Stimulated activated naive B cell treated with anti-CD40 and anti-IgM and Interleukin-4, amounts not matched to agents 10 μg/mL and 1 μg/mL and 100 μg/mL, for 72 hours (primary cell): Measurements from ENCODE around the gene MYADML2.

Experiments used
- ATAC-seq, 2 donors: fragments of 150-1000 bp; cut with Tn5 transposase; replicated peaks; 2 replicates each; pipeline ENCODE4 v1.10.0; 2021; ENCODE audit warnings: moderate library complexity in 1 of 2
- DNase-seq: peaks from one replicate; pipeline ENCODE4 v3.0.0; 2021
- H3K27ac Mint-ChIP-seq: one replicate; pipeline ENCODE4 v1.8.0; 2022; ENCODE audit warnings: mild to moderate bottlenecking, mixed read lengths
- H3K27me3 Mint-ChIP-seq, 2 donors: one replicate each; pipeline ENCODE4 v1.8.0; 2022; ENCODE audit warnings: mixed read lengths in 2 of 2
- H3K36me3 Mint-ChIP-seq, 2 donors: one replicate each; pipeline ENCODE4 v1.8.0; 2022; ENCODE audit warnings: mixed read lengths in 2 of 2, mild to moderate bottlenecking in 1 of 2
- H3K4me1 Mint-ChIP-seq, 2 donors: one replicate each; pipeline ENCODE4 v1.8.0; 2022; ENCODE audit warnings: mixed read lengths in 2 of 2, mild to moderate bottlenecking in 1 of 2
- H3K4me3 Mint-ChIP-seq, 2 donors: one replicate each; pipeline ENCODE4 v1.8.0; 2022; ENCODE audit warnings: mild to moderate bottlenecking in 2 of 2, mixed read lengths in 2 of 2, moderate library complexity in 1 of 2
- H3K9me3 Mint-ChIP-seq, 2 donors: one replicate each; pipeline ENCODE4 v1.8.0; 2022; ENCODE audit warnings: mixed read lengths in 2 of 2, mild to moderate bottlenecking in 1 of 2

MYADML2 gene

DNA sequence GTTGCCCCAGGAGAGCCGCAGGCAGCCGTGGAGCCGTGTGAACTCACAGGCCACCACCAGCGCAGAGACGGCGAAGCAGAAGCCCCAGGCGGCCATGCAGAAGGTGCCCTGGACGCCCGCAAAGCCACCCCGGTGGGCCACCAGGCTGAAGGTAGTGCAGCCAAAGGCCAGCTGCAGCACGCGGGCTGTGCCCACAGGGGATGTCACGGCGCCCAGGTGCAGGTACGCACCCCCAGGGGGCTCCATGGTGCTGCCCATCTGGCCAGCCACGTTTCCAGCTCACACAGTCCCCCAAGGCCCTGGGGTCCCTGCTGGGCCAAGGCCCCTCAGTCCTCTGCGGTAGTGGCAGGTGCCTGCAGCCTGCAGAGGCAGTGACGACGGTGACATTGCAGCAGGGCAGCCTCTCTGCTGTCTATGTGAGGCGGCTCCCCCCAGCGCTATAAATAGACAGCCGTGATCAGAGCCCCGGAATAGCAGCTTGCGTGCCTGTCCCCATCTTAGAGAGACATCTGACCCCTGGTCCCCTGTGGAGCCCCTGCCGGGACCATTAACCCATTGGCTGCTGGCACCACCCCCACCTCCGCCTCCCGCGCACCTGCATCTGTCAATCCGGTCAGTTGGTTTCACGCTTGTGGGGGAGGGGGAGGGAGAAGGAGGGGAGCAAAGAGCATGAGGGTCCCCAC lies 5.4 kb downstream of the MYADML2 start:
- ATAC-seq (no peak), DNase-seq (no peak)
- Mint-ChIP-seq H3K4me3 (no peak overlapping the region), H3K27me3 (peaks cover 6 to 24% of the 10 kb centered on the region in 2 donors), H3K27ac (no peak overlapping the region), H3K4me1 (peaks cover 7 to 9% of the 10 kb centered on the region in 2 donors), H3K36me3 (no peaks in the 10 kb centered on the region), H3K9me3 (no peaks in the 10 kb centered on the region)

DNA sequence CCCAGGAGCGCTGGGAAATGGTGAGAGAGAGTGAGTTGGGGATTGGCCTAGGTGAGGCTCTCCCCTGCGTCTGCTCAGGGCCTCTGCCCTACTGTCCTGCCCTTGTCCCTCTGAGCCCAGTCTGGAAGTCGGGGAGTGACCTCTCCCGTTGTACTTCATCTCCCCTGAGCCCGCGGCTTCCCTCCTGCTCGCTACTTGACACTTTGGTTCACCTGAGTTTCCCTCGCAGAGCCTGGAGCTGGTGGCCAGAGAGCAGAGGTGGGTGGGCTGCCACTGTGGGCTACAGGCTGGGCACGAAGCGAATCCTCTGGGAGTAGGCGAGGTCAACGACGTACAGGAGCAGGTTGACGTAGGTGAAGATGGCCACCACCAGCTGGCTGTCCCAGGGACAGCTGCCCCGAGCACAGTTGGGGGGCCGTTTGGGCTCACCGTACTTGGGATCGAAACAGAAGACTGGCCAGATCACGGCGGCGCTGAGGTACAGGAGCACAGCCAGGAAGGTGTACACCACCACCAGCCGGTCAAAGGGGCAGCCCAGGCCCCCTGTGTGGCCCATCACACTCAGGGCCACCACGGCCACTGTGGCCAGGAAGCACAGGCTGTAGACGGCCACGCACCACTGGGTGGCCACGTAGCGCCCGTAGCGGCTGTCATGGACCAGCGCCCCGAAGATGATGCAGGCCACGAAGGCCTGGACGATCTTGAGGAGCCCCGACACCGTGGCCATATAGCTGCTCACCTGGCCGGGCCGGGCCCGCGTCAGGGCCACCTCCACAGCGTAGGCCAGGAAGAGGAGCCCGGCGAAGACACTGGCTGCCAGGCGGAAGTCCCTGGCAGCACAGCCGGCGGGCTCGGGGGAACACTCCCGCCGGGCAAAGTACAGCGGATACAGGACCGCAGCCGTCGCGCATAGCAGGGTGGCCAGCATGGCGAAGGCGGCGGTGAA lies 6.2 kb downstream of the MYADML2 start:
- peaks cover 10 to 17% of the 10 kb centered on the region in 2 donors for H3K4me1 Mint-ChIP-seq
- DNase-seq (no peak), ATAC-seq (no peak)
- peaks cover 6 to 24% of the 10 kb centered on the region in 2 donors for H3K27me3 Mint-ChIP-seq
- H3K4me3 Mint-ChIP-seq = no peak overlapping the region
- no peak overlapping the region for H3K27ac Mint-ChIP-seq
- H3K9me3 Mint-ChIP-seq = no peaks in the 10 kb centered on the region
- peaks cover 2 to 3% of the 10 kb centered on the region in 2 donors for H3K36me3 Mint-ChIP-seq

DNA sequence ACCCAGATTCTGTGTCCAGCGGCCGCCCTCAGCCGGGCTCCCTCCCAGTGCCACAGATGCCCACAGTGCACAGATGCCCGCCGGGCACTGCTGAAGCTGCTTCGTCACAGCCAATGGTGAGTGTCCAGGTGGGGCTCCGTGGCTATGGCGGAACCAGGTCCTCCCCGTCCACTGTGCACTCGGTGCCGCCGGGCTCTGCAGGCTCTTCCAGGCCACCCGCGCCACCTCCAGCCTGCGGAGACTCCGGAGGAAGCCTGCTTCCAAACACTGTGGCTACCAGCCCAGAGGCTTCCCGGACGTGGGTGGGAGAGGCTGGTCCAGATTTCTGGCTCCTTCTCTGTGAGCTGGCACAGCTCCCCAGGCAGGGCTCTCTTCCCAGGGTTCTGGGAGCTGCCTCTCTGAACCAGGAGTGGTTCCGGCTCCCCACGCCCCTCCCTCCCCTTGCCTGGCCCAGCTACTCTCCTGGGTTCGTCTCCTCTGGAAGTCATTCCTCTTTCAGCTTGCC lies 7.1 kb downstream of the MYADML2 start:
- Mint-ChIP-seq H3K27ac (no peak overlapping the region), H3K4me3 (no peak overlapping the region), H3K9me3 (no peaks in the 10 kb centered on the region), H3K27me3 (peaks cover 6 to 24% of the 10 kb centered on the region in 2 donors), H3K4me1 (peaks cover 14 to 23% of the 10 kb centered on the region in 2 donors), H3K36me3 (peaks cover 7 to 8% of the 10 kb centered on the region in 2 donors)
- ATAC-seq = no peak
- no peak for DNase-seq

DNA sequence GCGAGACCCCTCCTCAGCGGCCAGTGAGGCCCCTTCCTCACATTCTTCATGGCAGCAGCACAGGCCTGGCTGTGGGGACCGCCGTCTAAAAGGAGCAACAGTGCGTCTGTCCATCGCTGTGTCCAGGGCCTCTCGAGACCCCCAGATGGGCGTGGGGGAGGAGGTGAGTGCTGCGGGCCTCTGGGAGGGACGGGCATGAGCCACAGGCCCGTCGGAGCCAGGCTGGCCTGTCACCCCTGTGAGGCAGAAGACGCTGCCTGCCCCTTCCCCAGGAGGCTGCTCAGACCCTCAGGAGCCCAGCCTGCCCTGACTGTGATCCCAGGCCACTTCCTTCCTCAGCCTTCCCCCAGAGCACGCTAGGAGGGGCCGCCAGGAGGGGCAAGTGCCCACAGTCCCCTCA lies 7.8 kb downstream of the MYADML2 start:
- no peak for ATAC-seq

DNA sequence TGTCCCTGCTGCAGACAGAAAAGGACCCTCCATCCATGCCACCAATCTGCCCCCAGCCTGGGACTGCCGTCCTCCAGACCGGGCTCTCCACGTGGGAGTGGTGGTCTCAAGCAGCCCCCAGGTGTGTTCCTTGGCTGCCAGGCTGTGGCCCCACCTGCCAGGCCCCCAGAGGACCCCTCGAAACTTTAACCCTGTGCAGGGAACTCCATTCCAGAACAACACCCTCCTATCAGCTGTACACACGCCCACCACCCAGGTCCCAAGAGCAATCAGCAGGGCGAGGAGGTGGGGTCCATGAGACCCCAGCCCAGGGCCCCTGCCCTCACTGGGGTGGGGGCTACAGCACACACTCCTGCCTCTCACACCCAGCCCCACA lies 11.3 kb downstream of the MYADML2 start:
- Mint-ChIP-seq H3K4me3 (peak overlapping the region; percentile 65 to 87), H3K27ac (peak overlapping the region; percentile 31), H3K36me3 (peaks cover 22 to 34% of the 10 kb centered on the region in 2 donors), H3K27me3 (peaks cover 6 to 11% of the 10 kb centered on the region in 2 donors), H3K4me1 (peaks cover 20 to 32% of the 10 kb centered on the region in 2 donors), H3K9me3 (no peaks in the 10 kb centered on the region)
- no peak for DNase-seq
- no peak for ATAC-seq

More for the DNA sequence above, 7.8 kb downstream of the MYADML2 start:
- H3K4me1 Mint-ChIP-seq = peaks cover 16 to 27% of the 10 kb centered on the region in 2 donors
- H3K27me3 Mint-ChIP-seq = peaks cover 6 to 18% of the 10 kb centered on the region in 2 donors
- no peaks in the 10 kb centered on the region for H3K9me3 Mint-ChIP-seq
- H3K36me3 Mint-ChIP-seq = peaks cover 10 to 11% of the 10 kb centered on the region in 2 donors
- H3K4me3 Mint-ChIP-seq = no peak overlapping the region
- no peak overlapping the region for H3K27ac Mint-ChIP-seq
- no peak for DNase-seq

DNA sequence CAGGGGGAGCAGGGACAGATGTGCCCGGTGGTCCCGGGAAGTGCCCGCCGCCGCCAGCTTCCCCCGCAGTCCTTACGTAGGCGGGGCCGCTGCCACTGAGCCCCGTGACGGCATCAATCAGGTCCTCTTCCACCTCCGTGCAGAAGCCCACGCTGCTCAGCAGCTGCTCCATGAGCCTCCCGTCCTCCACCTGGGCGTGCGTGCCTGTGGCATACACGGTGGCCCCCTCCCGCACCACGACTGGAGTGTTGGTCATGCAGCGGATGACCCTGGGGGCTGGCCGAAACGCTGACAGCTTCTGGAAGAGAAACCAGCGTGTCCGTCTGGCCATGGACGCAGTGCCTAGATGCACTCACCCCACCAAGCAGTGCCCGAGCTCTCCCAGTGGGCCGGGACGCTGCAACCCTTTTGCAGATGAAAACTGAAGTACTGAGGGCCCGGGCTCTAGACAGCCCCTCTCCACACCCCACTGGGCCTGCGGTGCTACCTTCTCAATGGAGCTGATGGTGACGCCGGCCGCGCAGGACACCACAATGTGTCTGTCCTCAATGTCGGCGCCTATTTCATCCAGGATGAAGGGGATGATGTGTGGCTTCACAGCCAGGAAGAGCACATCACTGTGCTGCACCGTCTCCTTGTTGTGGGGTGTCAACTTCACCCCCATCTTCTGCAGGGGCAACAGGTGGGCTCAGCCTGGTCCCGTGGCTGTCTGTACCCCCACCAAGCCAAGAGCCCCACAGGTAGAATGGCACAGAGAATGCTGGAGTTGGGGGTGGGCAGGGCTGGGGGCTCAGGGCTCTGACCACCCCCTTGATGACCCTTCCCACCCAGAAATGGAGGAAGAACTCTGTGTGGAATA lies 12.0 kb downstream of the MYADML2 start:
- ATAC-seq (no peak), DNase-seq (no peak)
- Mint-ChIP-seq H3K27me3 (peaks cover under 1 to 8% of the 10 kb centered on the region in 2 donors), H3K4me3 (peak overlapping the region; percentile 65 to 87), H3K36me3 (peaks cover 23 to 35% of the 10 kb centered on the region in 2 donors), H3K27ac (peak overlapping the region; percentile 31), H3K9me3 (no peaks in the 10 kb centered on the region), H3K4me1 (peaks cover 21 to 38% of the 10 kb centered on the region in 2 donors)

DNA sequence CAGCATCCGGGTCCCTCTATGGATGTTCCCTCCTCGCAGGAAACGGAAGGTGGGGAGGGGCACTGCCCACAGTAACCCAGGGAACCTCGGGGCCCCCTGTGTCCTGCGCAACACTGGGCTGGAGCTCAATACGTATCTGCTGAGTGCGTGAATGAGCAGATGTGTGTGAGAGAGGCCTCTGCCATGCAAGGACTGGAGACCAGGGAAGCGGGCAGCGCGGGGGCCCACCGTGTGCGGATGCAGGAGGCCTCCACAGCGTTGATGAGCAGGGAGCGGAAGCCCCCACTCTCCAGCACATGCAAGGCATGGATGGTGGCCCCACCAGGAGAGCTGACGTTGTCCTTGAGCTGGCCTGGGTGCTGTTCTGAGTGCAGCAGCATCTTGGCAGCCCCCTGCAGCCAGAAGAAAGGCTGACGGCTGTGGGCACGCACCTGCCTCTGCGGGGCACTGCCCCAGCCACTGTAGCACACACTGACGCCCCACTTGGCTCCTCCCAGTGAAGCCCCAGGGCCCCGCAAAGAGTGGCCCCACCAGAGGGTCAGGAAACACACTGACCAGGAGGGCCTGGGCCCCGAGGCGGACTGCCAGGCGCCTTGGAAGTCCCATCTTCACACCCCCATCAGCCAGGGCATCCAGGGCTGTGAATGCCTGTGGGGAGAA lies 12.8 kb downstream of the MYADML2 start:
- ATAC-seq (no peak), DNase-seq (no peak)
- Mint-ChIP-seq H3K9me3 (no peaks in the 10 kb centered on the region), H3K27ac (no peak overlapping the region), H3K36me3 (peaks cover 26 to 38% of the 10 kb centered on the region in 2 donors), H3K4me3 (no peak overlapping the region), H3K27me3 (peaks cover 0 to 16% of the 10 kb centered on the region in 2 donors), H3K4me1 (peaks cover 21 to 40% of the 10 kb centered on the region in 2 donors)

DNA sequence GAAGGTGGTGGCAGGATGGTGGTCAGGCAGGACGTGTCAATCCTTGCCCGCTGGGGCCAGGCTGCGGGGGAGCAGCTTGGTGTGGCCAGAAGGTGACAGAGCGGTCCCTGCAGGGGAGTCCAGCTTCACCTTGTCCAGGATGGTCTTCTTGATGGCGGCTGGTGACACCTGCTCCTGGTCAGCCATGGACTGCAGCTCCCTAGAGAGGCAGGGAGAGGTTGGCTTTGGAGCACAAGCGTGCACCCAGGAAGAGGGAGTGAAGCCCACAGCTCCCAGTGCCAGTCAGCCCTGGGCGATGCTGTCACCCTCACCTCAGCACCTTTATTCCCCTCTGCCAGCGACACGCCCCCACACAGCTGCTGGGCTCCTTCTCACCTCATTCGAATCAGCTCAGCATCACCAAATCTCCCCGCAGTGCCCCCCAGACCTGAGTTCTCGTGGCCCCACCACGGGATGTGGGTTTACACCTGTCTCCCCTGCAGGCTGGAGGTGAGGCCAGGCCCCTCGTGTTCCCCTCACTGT lies 13.8 kb downstream of the MYADML2 start:
- H3K9me3 Mint-ChIP-seq = no peaks in the 10 kb centered on the region
- DNase-seq (no peak), ATAC-seq (no peak)
- H3K4me3 Mint-ChIP-seq = no peak overlapping the region
- peaks cover 27 to 48% of the 10 kb centered on the region in 2 donors for H3K4me1 Mint-ChIP-seq
- H3K36me3 Mint-ChIP-seq = peaks cover 26 to 38% of the 10 kb centered on the region in 2 donors
- no peak overlapping the region for H3K27ac Mint-ChIP-seq
- H3K27me3 Mint-ChIP-seq = peaks cover 4 to 21% of the 10 kb centered on the region in 2 donors

DNA sequence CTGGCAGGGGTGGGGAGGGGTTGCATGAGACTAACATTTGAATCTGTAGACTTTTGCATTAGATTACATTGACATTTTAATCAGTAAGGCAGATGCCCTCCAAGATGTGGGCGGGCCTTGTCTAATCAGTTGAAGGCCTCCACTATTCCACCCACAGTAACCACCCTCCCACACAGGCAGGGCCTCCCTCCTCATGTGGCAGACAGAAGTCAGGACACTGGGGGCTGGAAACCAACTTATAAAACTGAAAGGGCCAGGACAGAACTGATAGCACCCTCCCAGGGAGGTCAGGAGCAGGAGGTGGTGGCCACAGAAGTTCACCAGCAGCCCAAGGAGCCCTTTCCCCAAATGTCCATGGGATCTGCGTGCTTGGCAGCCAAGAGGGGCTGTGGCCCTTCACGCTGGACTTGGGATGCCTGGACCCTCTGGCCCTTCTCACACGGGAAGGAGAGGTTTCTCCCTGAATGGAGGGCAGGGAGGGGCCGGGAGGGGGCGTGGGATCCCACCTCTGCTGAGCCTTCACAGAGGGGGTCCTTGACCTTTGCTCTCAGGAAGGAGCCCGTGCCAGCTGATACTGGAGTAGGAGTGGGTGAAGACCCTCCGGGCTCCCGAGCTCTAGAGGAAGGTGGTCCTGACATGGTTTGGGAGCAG lies 14.6 kb downstream of the MYADML2 start:
- peaks cover 4 to 21% of the 10 kb centered on the region in 2 donors for H3K27me3 Mint-ChIP-seq
- no peak overlapping the region for H3K4me3 Mint-ChIP-seq
- H3K36me3 Mint-ChIP-seq = peaks cover 26 to 38% of the 10 kb centered on the region in 2 donors
- no peaks in the 10 kb centered on the region for H3K9me3 Mint-ChIP-seq
- peaks cover 23 to 43% of the 10 kb centered on the region in 2 donors for H3K4me1 Mint-ChIP-seq
- DNase-seq (no peak), ATAC-seq (no peak)
- no peak overlapping the region for H3K27ac Mint-ChIP-seq

DNA sequence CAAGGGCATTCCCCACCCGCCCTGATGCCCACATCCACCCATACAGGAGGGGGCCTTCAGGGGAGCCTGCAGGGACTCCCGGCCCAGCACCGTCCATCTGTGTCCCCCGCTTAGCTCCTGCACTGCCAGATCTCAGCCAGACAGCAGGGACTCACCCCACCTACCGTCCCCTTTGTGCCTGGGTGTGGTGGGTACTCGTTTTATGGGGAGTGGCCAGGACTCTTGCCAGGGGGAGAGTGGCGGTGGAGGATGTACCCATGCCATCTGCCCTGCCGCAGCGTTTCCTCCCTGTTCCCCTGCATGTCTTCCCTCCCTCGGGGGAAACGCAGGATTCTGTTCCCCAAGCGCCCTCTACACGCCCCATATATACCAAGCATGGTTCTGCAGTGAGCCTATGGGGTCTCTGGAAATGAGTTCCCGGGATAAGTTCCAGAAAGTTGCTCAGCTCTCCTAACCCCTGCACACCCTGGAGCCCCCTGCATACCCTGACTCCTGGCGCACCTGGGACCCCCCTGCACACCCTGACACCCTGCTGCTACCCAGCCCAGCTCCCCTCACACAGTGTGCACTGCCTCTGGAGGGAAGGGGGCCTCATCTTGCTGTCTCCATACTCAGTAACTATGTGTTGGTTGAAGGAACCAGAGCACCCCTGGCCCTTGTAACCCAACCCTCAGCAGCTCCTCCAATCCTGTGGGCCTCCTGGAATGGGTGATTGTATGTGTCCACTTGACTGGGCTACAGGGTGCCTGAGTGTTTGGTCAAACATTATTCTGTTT lies 15.3 kb downstream of the MYADML2 start:
- H3K9me3 Mint-ChIP-seq = no peaks in the 10 kb centered on the region
- peaks cover 4 to 21% of the 10 kb centered on the region in 2 donors for H3K27me3 Mint-ChIP-seq
- peaks cover 23 to 41% of the 10 kb centered on the region in 2 donors for H3K4me1 Mint-ChIP-seq
- H3K4me3 Mint-ChIP-seq = no peak overlapping the region
- DNase-seq = no peak
- H3K36me3 Mint-ChIP-seq = peaks cover 26 to 38% of the 10 kb centered on the region in 2 donors
- no peak overlapping the region for H3K27ac Mint-ChIP-seq
- ATAC-seq = no peak

DNA sequence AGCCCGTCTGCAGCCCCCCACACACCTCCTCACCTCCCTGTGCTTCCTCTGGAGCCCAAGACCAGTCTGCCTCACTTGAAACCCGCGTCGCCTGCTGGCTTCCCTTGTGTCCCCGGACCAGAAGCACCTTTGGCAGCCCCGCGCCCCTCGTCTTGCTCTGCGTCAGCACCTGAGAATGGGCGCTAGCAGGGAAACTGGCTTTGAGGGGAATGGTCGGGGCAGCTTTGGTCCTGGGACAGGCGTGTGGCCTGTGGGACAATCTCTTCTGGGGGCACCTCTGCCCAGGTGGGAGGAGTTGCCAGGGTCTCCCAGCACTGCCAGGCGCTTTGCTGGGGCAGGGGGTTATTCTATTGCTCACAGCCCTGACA lies 15.9 kb downstream of the MYADML2 start:
- Mint-ChIP-seq H3K9me3 (no peaks in the 10 kb centered on the region), H3K36me3 (peaks cover 27 to 44% of the 10 kb centered on the region in 2 donors), H3K27me3 (peaks cover 4 to 21% of the 10 kb centered on the region in 2 donors), H3K4me3 (no peak overlapping the region), H3K4me1 (peaks cover 25 to 41% of the 10 kb centered on the region in 2 donors), H3K27ac (no peak overlapping the region)
- no peak for ATAC-seq
- DNase-seq = no peak
